ENCODE data around the gene SSBP3. TPM values are rescaled to one million over a fixed set of nuclear protein-coding genes. Genes with fewer than 3 reads are reported as not detected.
A peak's percentile ranks its signal among the peaks of the same experiment; 100 is the strongest.

The SSBP3 gene
- total and polyA plus RNA-seq, 4 donors, result 7.7 to 24.7 (median 17.3) TPM

- no peak for DNase-seq (ENCODE audit: low spot score)
- no peaks in the 10 kb centered on the region for H3K36me3 ChIP-seq (ENCODE audit: control insufficient read depth in 4 of 4, insufficient read depth in 3 of 4, low read depth in 1 of 4, low read length in 3 of 4)
- no peaks in the 10 kb centered on the region for H3K9me3 ChIP-seq (ENCODE audit: control insufficient read depth in 4 of 4, low read length in 3 of 4)
- peak; percentile 60 to 91 for TF ChIP-seq RXRA (IDR thresholded peaks at IDR 0.05)
- peak; percentile 62 to 80 for TF ChIP-seq HNF4A (conservative IDR thresholded peaks at IDR 0.05)
- no peak for TF ChIP-seq REST (IDR thresholded peaks at IDR 0.05)
- no peak for TF ChIP-seq TAF1 (conservative IDR thresholded peaks at IDR 0.05)
- peak; percentile 19 for TF ChIP-seq ATF3 (IDR thresholded peaks at IDR 0.05)
- no peak for TF ChIP-seq CTCF (IDR thresholded peaks at IDR 0.05; ENCODE audit: low read depth, low read length, missing input control)
- peak; percentile 40 for TF ChIP-seq ZBTB33 (IDR thresholded peaks at IDR 0.05)
- peak; percentile 99 for TF ChIP-seq FOXA2 (IDR thresholded peaks at IDR 0.05)
- no peak for TF ChIP-seq HNF4G (IDR thresholded peaks at IDR 0.05)
- peak; percentile 88 for TF ChIP-seq YY1 (IDR thresholded peaks at IDR 0.05)
- TF ChIP-seq RAD21 (IDR thresholded peaks at IDR 0.05), result peak; percentile 40 to 50
- peak in 1 of 2 donors; percentile 55 for TF ChIP-seq JUND (IDR thresholded peaks at IDR 0.05)
- TF ChIP-seq EGR1 (IDR thresholded peaks at IDR 0.05; ENCODE audit: low read depth in 2 of 2), result peak in 1 of 2 donors; percentile 63
- no peak for TF ChIP-seq NR2F2 (IDR thresholded peaks at IDR 0.05)
- peak; percentile 42 for TF ChIP-seq SP1 (IDR thresholded peaks at IDR 0.05)
- peak; percentile 97 for TF ChIP-seq FOXA1 (IDR thresholded peaks at IDR 0.05)
- TF ChIP-seq GABPA (IDR thresholded peaks at IDR 0.05 in 1 of 2, conservative IDR thresholded peaks at IDR 0.05 in 1 of 2), result no peak
- TF ChIP-seq MAX (IDR thresholded peaks at IDR 0.05), result peak; percentile 89
- WGBS, result 44% methylated on average over 10 of the region's 10 CpGs
- peak overlapping the region in 1 of 2 donors; percentile 29 for H3K27ac ChIP-seq (ENCODE audit: low read depth in 1 of 2, low read length in 2 of 2)
- no peak overlapping the region for H3K9ac ChIP-seq (ENCODE audit: low read depth in 1 of 2, low read length in 2 of 2)
- no peak overlapping the region for H3K4me3 ChIP-seq (ENCODE audit: low read depth in 1 of 3, low read length in 3 of 3)
- H3K4me1 ChIP-seq (ENCODE audit: control insufficient read depth in 4 of 4, insufficient read depth in 4 of 4, low read length in 3 of 4), result peaks cover 4 to 17% (median 14%) of the 10 kb centered on the region in 4 donors
- no peaks in the 10 kb centered on the region for H3K27me3 ChIP-seq (ENCODE audit: control insufficient read depth in 4 of 4, insufficient read depth in 4 of 4, low read length in 3 of 4)
Measured at GRCh38 chr1:54364995-54365394, 41.2 kb downstream of the SSBP3 start.

Measured in liver (tissue), 9 donors.